Common myeloid progenitor, CD34-positive (primary cell): Measurements from ENCODE around the gene TMPRSS11A.

Experiments used
- CTCF ChIA-PET: fragments of 350-600 bp; sonication (Branson Sonifier 250); formaldehyde crosslinking; loops from one replicate; lab custom pipeline; 2021; ENCODE audit warnings: antibody characterized with exemption; lab: Charles Lee
- POLR2A ChIA-PET: fragments of 350-600 bp; sonication (Branson Sonifier 250); formaldehyde crosslinking; loops from one replicate; lab custom pipeline; 2021; ENCODE audit warnings: antibody characterized with exemption; lab: Charles Lee
- DNase-seq, 3 donors: peaks; one replicate each; pipeline versions ENCODE4 v3.0.0 to v3.0.0-alpha.2; 2013
- H3K27ac ChIP-seq, 2 experiments: 1 replicate in 1 of 2; 2 replicates in 1 of 2; pipeline ENCODE4 v1.7.0; 2013; ENCODE audit warnings: inconsistent platforms in 2 of 2, low read length in 2 of 2, mild to moderate bottlenecking in 2 of 2, low read depth in 1 of 2, moderate library complexity in 1 of 2; ENCODE audit not compliant: severe bottlenecking in 2 of 2, insufficient read depth in 1 of 2, poor library complexity in 1 of 2
- H3K27me3 ChIP-seq, 5 experiments: replicated peaks in 2 of 5; 1 replicate in 3 of 5; 2 replicates in 2 of 5; pipeline versions ENCODE4 v1.6.1 to v1.7.0; 2013; ENCODE audit warnings: low read length in 4 of 5, mild to moderate bottlenecking in 2 of 5, moderate library complexity in 2 of 5, inconsistent platforms in 1 of 5; ENCODE audit not compliant: insufficient read depth in 5 of 5, control insufficient read depth in 4 of 5
- H3K36me3 ChIP-seq, 4 experiments: 1 replicate in 2 of 4; 2 replicates in 2 of 4; pipeline versions ENCODE4 v1.6.1 to v1.7.0; 2013; ENCODE audit warnings: low read length in 3 of 4, control low read depth in 1 of 4, mild to moderate bottlenecking in 1 of 4; ENCODE audit not compliant: control insufficient read depth in 4 of 4, insufficient read depth in 4 of 4
- H3K4me1 ChIP-seq, 4 experiments: 1 replicate in 3 of 4; 2 replicates in 1 of 4; pipeline versions ENCODE4 v1.6.1 to v1.7.1; 2013; ENCODE audit warnings: low read length in 3 of 4, mild to moderate bottlenecking in 3 of 4, control low read depth in 1 of 4, inconsistent platforms in 1 of 4, moderate library complexity in 1 of 4; ENCODE audit not compliant: control insufficient read depth in 4 of 4, insufficient read depth in 4 of 4; ENCODE audit errors: control extremely low read depth in 1 of 4
- H3K4me3 ChIP-seq, 7 experiments: 1 replicate in 4 of 7; 2 replicates in 3 of 7; pipeline versions ENCODE4 v1.5.1 to v1.7.0; 2013; ENCODE audit warnings: mild to moderate bottlenecking in 7 of 7, low read length in 6 of 7, moderate library complexity in 6 of 7, inconsistent platforms in 2 of 7, low read depth in 2 of 7, control low read depth in 1 of 7; ENCODE audit not compliant: insufficient read depth in 4 of 7, control insufficient read depth in 1 of 7; ENCODE audit errors: extremely low read depth in 1 of 7
- H3K9me3 ChIP-seq, 5 experiments: 1 replicate in 4 of 5; 2 replicates in 1 of 5; pipeline versions ENCODE4 v1.6.1 to v1.7.1; 2013; ENCODE audit warnings: low read length in 4 of 5, mild to moderate bottlenecking in 2 of 5, inconsistent platforms in 1 of 5, low read depth in 1 of 5, moderate library complexity in 1 of 5; ENCODE audit not compliant: control insufficient read depth in 4 of 5, insufficient read depth in 2 of 5; ENCODE audit errors: control extremely low read depth in 1 of 5
- WGBS: methylation state at CpG from one replicate; pipeline ENCODE4 v1.1.5; 2013; ENCODE audit not compliant: insufficient coverage; 5-methylcytosine and 5-hydroxymethylcytosine counted together

TMPRSS11A gene

DNA sequence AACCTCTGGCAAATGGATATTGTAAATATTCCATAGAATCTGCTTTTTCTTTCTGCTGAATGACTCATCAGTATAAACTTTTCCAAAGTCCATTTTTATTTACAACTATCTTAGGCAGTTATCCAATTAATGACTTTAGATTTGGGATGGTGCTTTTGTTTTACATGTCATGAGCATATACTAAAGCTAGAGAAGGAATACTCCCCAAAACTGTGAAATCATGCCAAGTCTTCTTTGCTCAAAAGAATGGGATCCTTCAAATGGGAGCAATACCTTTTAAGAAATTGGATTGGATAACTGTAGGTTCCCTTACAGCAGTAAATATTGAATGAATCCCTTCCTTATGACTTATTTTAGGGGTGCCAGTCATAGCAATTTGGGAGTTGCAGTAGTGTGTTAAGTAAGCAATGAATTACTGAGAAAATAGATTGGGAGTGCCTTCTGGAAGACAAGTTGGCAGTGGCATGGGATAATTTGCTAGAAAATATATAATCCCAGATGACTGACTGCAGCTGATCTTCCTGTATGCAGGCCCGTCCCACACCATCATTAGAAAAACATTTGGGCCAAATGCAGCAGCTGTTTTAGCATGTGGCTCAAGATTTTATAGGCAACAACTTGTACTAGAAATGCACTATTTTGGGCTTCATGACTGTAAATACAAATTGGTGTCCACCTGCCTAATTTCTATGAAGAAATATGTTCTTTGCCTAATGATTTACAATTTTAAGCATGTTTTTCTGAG is 82.3 kb downstream of the TMPRSS11A start:
- H3K9me3 ChIP-seq: no peaks in the 10 kb centered on the region
- H3K4me1 ChIP-seq: peaks cover 5 to 14% (median 12%) of the 10 kb centered on the region in 4 experiments
- WGBS: 91% methylated on average over 1 of the region's 1 CpG
- H3K36me3 ChIP-seq: no peaks in the 10 kb centered on the region
- no peaks in the 10 kb centered on the region for H3K27me3 ChIP-seq
- CTCF ChIA-PET: interaction anchor here (1.7 kb wide), 1 partner anchor 11 kb away, joined by 4 read pairs; no protein-coding TSS in a partner anchor
- H3K27ac ChIP-seq: no peak overlapping the region
- H3K4me3 ChIP-seq: no peak overlapping the region
- no peak for DNase-seq
- POLR2A ChIA-PET: no interaction called here

DNA sequence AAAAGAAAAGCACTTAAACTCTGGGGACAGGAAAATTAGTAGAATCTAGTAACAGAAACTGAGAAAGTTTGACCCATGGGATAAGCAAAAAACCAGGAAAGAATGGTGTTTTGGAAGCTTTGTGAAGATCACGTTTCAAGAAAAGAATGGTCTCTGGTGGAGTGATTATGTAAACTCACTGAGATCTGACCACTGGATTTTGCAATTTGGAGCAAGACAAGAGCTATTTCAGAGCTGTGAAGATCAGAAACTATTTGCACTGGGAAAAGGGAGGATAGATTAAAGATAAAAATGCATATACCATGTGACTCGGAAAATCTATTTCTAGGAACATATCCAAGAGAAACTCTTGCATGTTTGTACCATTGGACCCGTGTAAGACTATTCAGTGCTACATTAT is 83.8 kb downstream of the TMPRSS11A start:
- Histone ChIP-seq H3K36me3 (no peaks in the 10 kb centered on the region), H3K4me1 (peaks cover 0 to 9% (median 7%) of the 10 kb centered on the region in 4 experiments), H3K27me3 (no peaks in the 10 kb centered on the region), H3K4me3 (no peak overlapping the region), H3K9me3 (no peaks in the 10 kb centered on the region), H3K27ac (no peak overlapping the region)
- 100% methylated on average over 2 of the region's 3 CpGs for WGBS
- no peak for DNase-seq
- ChIA-PET CTCF (interaction anchor here (1.7 kb wide), 1 partner anchor 13 kb away, joined by 4 read pairs; no protein-coding TSS in a partner anchor), POLR2A (no interaction called here)

DNA sequence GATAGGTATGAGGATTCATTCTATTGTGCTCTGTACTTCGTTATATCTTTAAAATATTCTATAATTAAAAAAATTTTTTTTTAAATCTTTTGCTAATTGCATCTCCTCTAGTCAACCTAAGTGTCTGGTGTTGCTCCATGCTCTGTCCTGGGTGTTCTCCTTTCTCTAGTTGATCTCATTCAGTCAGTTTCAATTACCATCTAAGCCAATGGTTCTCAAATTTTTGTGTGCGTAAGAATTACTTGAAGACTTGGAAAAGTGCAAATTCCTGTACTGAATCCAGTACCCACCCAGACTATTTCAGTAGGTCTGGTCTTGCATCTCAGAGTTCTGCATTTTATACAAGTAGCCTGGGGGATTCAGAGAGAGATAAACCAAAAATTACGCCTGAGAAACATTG is 86.2 kb downstream of the TMPRSS11A start:
- POLR2A ChIA-PET: no interaction called here
- WGBS: 80% methylated on average over 1 of the region's 3 CpGs
- CTCF ChIA-PET: no interaction called here

DNA sequence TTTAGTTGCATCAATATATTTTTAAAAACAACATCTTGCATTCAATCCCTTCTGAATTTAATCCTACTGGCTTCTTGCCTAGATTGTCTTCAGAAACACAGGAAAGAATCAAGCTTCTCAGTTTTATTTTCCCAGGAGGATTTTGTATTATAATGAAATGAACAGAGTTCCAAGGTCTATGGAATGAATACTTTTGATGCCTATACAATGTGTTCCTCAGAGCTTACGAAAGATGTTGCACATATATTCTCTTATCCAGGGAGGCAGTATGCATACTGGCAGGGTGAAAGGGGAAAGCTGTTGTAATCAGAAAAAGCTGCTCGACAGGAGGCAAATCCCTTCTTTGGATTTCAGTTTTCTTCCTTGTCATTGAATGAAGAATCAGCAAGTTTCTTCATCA is 88.3 kb downstream of the TMPRSS11A start:
- 100% methylated on average over 1 of the region's 2 CpGs for WGBS
- H3K4me1 ChIP-seq: no peaks in the 10 kb centered on the region
- ChIA-PET CTCF (interaction anchor here (0.9 kb wide), 1 partner anchor 34 kb away, joined by 5 read pairs; no protein-coding TSS in a partner anchor), POLR2A (no interaction called here)
- DNase-seq: no peak
- no peaks in the 10 kb centered on the region for H3K9me3 ChIP-seq
- no peaks in the 10 kb centered on the region for H3K36me3 ChIP-seq
- H3K27ac ChIP-seq: no peak overlapping the region
- H3K27me3 ChIP-seq: no peaks in the 10 kb centered on the region
- H3K4me3 ChIP-seq: no peak overlapping the region

More for the DNA sequence above, 86.2 kb downstream of the TMPRSS11A start:
- no peak for DNase-seq
- no peaks in the 10 kb centered on the region for H3K4me1 ChIP-seq
- no peaks in the 10 kb centered on the region for H3K27me3 ChIP-seq
- no peaks in the 10 kb centered on the region for H3K9me3 ChIP-seq
- no peak overlapping the region for H3K27ac ChIP-seq
- no peak overlapping the region for H3K4me3 ChIP-seq
- no peaks in the 10 kb centered on the region for H3K36me3 ChIP-seq

DNA sequence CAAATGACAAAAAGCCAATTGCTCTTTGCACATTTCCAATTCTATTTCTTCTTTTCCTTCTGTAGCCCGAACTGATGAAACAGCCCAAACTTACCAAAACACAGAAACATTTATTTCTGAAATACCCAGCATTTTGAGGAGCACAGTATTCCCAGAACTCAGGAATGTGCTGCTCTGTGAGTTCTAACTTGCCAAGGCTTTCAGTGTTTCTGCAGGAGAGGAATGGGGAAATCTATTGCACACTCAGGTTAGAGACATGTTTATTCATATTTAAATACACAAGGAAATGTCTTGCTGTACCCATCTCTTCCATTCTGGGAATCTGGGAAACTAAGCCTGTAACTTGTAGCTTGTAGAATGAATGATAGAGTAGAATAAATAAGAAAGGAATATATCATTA is 90.2 kb downstream of the TMPRSS11A start:
- ChIA-PET CTCF (no interaction called here), POLR2A (no interaction called here)
- no peak overlapping the region for H3K4me3 ChIP-seq
- no CpG with 5 or more reads among the region's 1 CpG for WGBS
- no peaks in the 10 kb centered on the region for H3K9me3 ChIP-seq
- no peak overlapping the region for H3K27ac ChIP-seq
- no peak for DNase-seq
- no peaks in the 10 kb centered on the region for H3K36me3 ChIP-seq
- no peaks in the 10 kb centered on the region for H3K4me1 ChIP-seq
- H3K27me3 ChIP-seq: no peaks in the 10 kb centered on the region

DNA sequence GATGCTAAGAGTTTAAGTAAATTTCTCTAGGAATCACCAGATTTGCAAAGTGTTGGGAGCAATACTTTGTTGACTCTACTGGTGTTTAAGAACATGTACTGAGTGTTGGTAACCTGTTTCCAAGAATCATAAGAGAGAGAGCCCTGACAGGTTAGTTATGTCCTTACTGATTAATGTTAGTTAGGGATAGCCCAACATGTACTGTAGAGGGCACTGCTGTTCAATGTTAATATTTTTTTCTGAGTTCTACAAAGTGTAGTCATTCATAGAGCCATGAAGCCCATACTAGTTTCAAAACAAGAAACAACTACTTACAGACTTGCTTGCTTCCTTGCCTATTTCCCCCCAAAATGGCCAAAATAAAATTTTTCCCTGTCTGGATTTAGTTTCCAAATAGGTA is 91.4 kb downstream of the TMPRSS11A start:
- DNase-seq: peak; percentile 48 to 79 (median 65)
- H3K27me3 ChIP-seq: no peaks in the 10 kb centered on the region
- H3K4me1 ChIP-seq: no peaks in the 10 kb centered on the region
- CTCF ChIA-PET: no interaction called here
- POLR2A ChIA-PET: no interaction called here
- no peak overlapping the region for H3K4me3 ChIP-seq
- H3K27ac ChIP-seq: no peak overlapping the region
- no peaks in the 10 kb centered on the region for H3K36me3 ChIP-seq
- no peaks in the 10 kb centered on the region for H3K9me3 ChIP-seq

DNA sequence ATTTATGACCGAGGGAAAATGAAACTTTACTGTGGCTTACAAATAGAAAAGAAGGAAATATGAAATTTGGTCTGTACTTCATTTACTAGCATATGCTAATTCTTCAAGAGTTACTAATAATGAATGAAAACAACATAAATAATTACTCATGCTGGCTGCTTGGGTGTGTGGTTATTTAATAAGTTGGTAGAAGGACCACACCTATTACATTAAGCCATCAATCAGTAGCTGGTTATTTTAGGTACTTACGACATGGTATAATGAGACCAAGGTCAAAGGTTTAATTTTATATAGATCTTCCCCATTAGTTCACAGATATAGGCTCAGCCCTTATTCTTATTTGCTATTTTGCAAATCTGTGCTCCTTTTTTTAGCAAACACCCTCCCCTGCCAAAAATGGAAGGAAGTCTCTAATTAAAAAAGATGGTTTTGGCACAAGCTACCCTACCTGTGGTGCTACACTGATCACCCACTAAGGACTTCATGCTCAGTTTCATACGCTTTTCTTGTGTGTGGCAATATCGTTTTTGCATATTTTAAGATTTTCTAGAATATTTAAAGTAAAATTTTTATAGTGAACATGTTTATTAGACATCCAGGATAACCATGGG is 93.6 kb downstream of the TMPRSS11A start:
- ChIA-PET CTCF (interaction anchor here (2.0 kb wide), 1 partner anchor 42 kb away, joined by 8 read pairs; no protein-coding TSS in a partner anchor), POLR2A (no interaction called here)
- no peaks in the 10 kb centered on the region for H3K36me3 ChIP-seq
- WGBS: no CpG with 5 or more reads among the region's 4 CpGs
- no peaks in the 10 kb centered on the region for H3K27me3 ChIP-seq
- DNase-seq: peak in 1 of 3 donors; percentile 10
- no peaks in the 10 kb centered on the region for H3K4me1 ChIP-seq
- no peaks in the 10 kb centered on the region for H3K9me3 ChIP-seq
- no peak overlapping the region for H3K4me3 ChIP-seq
- no peak overlapping the region for H3K27ac ChIP-seq
